ENCODE measurements around the gene NECTIN2.
"Not testable (repeated sequence)": the region's sequence is repeated elsewhere in the genome, so short reads cannot be mapped to it uniquely, and the experiment has no call there.

Gene NECTIN2

DNA sequence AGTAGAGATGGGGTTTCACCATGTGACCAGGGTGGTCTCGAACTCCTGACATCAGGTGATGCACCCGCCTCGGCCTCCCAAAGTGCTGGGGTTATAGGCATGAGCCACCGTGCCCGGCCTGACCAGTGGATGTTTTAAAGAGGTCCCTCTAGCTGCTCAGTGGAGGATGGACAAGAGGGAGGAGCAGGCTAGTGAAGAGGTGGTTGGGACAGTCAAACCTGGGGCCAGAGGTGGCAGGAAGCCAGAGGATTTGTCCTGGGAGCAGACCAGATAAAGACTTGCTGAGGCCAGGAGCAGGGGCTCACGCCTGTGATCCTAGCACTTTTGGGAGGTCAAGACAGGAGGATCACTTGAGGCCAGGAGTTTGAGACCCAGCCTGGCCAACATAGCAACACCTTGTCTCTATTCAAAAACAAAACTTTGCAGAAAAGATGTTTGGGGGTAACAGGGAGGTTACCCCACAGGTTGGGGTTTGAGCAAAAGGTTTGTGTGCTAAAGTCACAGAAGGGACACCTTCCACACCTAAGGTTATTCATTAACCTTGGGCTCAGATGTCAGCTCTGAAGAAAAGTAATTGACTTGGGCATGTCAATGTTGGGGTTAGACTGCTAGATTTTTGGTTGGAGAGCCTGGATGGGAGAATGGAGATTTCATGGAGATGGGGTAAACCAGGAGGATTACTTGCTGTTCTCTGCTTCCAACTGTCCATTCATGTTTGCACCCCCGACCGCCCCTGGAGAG, 28.2 kb upstream of the NECTIN2 start:
- no peak for DNase-seq (ENCODE audit: low read depth in 3 of 3)

DNA sequence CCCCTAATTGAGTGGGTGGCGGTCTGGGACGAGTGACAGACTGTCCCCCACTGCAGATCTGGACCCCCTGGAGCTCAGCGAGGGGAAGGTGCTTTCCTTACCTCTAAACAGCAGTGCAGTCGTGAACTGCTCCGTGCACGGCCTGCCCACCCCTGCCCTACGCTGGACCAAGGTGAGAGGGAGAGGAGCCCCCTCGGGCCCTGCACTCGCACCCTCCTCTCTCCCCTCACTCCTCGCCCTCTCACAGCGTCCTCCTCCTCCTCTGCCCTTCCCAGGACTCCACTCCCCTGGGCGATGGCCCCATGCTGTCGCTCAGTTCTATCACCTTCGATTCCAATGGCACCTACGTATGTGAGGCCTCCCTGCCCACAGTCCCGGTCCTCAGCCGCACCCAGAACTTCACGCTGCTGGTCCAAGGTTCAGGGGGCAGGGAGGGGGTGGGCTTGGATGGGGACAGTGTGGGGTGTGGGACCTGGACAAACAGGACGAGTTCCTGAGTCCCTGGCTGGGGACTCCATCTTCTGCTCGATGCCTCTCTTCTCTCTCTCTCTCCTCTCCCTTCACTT, 27.5 kb upstream of the NECTIN2 start:
- DNase-seq (ENCODE audit: low read depth in 3 of 3): no peak

DNA sequence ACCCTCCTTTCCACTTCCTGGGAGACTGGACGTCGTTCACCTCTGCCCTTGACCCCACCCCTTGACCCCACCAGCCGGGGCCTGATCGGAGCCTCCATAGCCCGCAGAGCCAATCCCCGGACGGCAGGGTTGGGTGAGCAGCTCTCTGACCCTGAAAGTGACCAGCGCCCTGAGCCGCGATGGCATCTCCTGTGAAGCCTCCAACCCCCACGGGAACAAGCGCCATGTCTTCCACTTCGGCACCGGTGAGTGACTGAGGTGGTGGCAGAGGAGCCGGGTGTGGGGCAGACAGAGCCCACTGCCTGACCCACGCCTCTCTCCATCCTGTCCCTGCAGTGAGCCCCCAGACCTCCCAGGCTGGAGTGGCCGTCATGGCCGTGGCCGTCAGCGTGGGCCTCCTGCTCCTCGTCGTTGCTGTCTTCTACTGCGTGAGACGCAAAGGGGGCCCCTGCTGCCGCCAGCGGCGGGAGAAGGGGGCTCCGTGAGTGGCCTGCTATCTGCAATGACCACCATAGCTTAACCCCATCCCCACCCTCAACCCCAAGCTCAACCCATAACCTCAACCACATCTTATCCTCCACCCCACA, 26.8 kb upstream of the NECTIN2 start:
- no peak for DNase-seq (ENCODE audit: low read depth in 3 of 3)

DNA sequence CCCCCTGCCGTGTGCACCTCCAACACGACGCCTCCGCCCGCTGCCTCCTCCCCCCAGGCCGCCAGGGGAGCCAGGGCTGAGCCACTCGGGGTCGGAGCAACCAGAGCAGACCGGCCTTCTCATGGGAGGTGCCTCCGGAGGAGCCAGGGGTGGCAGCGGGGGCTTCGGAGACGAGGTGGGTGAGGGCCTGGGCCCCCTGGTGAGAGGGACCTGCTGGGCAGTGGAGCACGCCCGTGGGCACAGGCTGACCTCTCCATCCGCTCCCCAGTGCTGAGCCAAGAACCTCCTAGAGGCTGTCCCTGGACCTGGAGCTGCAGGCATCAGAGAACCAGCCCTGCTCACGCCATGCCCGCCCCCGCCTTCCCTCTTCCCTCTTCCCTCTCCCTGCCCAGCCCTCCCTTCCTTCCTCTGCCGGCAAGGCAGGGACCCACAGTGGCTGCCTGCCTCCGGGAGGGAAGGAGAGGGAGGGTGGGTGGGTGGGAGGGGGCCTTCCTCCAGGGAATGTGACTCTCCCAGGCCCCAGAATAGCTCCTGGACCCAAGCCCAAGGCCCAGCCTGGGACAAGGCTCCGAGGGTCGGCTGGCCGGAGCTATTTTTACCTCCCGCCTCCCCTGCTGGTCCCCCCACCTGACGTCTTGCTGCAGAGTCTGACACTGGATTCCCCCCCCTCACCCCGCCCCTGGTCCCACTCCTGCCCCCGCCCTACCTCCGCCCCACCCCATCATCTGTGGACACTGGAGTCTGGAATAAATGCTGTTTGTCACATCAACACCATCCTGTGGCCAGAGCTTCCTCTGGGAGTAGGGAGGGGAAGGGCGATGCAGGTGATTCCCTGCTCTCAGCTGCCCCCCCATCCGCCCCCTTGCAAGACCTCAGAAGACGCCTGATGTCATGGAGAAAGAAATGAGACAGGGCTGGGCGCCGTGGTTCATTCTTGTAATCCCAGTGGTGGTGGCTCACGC, 25.2 kb upstream of the NECTIN2 start:
- DNase-seq (ENCODE audit: low read depth in 3 of 3): no peak

DNA sequence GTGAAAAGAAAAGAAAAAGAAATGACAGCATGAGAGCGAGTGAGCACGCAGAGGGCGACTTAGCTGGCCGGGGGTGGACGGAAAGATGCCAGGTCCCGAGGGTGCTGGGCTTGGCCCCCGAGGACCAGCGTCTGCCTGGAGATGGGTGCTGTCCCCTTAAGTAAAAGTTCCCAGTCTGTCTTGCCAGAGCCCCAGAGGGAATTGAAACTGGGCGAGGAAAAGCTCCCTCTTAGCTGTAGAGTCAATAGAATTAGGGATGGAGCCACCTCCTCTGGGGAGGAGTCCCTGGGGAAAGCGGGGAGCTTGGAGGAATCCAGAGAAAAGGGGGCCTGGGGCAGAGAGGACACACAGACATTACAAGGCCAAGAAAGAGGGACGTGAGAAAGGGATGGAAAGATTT, 23.9 kb upstream of the NECTIN2 start:
- no peak for DNase-seq (ENCODE audit: low read depth in 3 of 3)

DNA sequence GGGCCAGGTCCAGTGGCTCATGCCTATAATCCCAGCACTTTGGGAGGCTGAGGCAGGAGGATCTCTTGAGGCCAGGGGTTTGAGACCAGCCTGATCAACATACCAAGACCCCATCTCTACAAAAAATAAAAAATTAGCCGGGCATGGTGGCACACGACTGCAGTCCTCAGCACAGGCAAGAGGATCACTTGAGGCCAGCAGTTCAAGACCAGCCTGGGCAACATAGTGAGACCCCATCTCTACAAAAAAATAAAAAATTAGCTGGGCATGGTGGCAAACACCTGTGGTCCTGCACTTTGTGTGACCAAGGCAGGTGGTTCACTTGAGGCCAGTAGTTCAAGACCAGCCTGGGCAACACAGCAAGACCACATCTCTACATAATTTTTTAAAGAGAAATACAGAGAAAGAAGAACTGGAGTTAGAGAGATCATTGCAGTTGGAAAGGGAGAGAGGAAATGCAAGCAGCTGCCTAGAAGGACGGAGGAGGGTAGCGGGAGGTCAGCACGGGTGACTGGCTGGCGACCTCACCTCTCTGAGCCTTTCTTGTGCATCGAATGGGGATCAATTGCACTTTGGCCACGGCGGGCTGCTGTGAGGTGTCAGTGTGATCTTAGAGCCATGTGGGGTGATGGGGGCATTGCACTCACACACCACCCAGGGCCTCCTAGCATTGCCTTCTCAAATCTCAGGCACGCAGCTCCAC, 23.3 kb upstream of the NECTIN2 start:
- no peak for DNase-seq (ENCODE audit: low read depth in 3 of 3)

DNA sequence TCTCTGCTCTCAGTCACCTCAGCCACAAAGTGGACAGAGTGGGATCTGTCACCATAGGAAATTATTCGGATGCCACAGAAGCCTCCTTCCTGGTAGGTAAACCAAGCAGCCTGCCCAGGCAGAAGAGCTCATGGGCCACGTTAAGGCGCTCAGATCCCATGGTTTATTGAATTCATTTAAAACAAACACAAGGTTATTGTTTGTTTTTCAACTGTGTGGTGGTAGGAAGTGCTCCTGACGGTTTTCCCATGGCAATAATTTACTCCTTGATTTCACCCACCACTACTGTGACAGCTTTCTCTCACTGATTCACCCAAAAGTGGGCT, 22.8 kb upstream of the NECTIN2 start:
- DNase-seq (ENCODE audit: low read depth in 3 of 3): no peak

DNA sequence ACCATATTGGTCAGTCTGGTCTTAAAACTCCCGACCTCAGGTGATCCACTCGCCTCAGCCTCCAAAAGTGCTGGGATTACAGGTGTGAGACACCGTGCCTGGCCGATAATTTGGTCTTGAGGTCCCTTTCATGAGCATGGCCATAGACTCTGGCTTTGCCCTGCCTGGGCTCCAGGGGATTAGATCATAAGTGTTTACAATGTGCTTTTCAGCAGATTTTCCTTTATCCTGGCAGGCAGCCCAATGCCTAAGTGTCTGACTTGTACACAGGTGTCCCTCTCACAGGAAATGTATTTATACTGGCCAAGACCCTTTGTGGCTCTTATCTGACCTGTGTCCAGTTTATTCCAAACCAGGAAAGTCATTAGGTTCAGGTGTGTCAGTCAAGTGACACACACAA, 21.3 kb upstream of the NECTIN2 start:
- DNase-seq (ENCODE audit: low read depth in 3 of 3): no peak

DNA sequence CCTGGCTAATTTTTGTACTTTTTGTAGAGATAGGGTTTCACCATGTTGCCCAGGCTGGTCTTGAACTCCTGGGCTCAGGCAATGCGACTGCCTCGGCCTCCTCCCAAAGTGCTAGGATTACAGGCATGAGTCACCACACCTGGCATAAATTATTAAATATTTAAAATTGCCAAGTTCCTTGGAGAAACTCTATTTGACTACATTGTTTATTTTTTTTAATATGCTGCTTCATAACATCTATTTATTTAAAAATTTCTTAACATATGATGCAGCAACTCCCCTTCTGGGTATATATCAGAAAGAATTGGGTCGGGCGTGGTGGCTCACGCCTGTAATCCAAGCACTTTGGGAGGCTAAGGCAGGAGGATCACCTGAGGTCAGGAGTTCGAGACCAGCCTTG, 13.2 kb upstream of the NECTIN2 start:
- not testable (repeated sequence) for DNase-seq (ENCODE audit: low read depth in 3 of 3)

DNA sequence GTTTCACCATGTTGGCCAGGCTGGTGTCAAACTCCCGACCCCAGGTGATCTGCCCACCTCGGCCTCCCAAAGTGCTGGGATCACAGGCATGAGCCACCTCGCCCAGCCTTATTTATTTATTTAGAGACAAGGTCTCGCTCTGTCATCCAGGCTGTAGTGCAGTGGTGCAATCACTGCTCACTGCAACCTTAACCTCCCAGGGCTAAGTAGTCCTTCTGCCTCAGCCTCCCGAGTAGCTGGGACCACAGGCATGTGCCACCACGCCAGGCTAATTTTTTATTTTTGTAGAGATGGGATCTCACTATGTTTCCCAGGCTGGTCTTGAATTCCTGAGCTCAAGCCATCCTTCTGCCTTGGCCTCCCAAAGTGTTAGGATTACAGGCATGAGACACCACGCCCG, 11.7 kb upstream of the NECTIN2 start:
- not testable (repeated sequence) for DNase-seq (ENCODE audit: low read depth in 3 of 3)

DNA sequence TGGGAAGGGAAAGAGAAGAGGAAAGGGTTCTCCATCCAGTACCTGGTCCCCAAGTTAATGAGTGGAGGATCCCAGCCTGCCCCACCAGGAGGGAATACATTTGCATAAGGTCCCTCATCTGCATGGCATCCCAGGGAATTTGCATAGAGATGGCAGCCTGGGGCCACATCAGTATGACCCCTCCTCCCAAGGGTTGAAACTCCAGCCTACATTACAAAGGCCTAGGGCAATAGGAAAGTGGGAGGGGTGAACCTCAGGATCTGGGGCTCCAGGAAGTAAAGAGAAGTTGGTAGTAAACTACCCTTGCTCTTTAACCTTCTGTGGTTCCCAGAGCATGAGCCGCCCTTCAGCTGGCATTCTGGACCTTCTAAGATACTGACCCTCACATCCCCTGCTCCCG, 6.8 kb upstream of the NECTIN2 start:
- DNase-seq (ENCODE audit: low read depth in 3 of 3): no peak

DNA sequence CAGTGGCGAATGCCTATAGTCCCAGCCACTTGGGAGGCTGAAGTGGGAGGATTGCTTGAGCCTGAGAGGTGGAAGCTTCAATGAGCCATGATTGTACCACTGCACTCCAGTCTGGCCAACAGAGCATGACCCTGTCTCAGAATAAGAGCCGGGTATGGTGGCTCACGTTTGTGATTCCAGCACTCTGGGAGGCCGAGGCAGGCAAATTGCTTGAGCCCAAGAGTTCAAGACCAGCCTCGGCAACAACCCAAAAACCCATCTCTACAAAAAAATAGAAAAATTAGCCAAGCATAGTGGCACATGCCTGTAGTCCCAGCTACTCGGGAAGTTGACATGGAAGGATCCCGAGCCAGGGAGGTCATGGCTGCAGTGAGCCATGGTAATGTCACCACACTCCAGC, 5.3 kb upstream of the NECTIN2 start:
- no peak for DNase-seq (ENCODE audit: low read depth in 3 of 3)

DNA sequence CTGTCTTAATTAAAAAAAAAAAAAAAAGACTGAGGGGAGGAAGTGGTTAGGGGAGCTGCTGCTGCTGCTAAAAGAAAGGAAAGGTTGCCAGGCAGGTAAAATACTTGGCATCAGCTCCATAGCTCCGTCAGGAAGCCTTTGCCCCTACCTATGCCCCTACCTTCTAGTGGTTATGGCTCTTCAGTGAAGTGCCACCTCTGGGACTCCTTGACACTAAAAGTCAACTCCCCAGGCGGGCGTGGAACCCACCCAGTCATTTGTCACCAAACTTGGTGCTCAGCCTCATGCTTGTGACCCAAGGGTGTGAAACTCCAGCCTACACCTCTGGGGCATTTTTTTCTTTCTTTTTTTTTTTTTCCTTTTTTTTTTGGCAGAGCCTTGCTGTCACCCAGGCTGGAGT, 4.9 kb upstream of the NECTIN2 start:
- DNase-seq (ENCODE audit: low read depth in 3 of 3): no peak

DNA sequence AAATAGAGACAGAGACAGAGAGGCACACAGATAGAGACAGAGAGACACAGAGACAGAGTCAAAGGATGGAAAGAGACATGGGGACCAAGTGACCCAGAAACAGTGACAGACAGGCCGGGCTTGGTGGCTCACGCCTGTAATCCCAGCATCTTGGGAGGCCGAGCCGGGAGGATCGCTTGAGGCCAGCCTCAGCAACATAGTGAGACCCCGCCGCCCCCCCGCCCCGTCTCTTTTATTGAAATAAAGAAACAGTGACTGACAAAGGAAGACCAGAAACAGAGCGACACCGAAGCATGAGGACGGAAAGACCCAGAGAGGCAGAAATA, 848 bp upstream of the NECTIN2 start:
- no peak for DNase-seq (ENCODE audit: low read depth in 3 of 3)

DNA sequence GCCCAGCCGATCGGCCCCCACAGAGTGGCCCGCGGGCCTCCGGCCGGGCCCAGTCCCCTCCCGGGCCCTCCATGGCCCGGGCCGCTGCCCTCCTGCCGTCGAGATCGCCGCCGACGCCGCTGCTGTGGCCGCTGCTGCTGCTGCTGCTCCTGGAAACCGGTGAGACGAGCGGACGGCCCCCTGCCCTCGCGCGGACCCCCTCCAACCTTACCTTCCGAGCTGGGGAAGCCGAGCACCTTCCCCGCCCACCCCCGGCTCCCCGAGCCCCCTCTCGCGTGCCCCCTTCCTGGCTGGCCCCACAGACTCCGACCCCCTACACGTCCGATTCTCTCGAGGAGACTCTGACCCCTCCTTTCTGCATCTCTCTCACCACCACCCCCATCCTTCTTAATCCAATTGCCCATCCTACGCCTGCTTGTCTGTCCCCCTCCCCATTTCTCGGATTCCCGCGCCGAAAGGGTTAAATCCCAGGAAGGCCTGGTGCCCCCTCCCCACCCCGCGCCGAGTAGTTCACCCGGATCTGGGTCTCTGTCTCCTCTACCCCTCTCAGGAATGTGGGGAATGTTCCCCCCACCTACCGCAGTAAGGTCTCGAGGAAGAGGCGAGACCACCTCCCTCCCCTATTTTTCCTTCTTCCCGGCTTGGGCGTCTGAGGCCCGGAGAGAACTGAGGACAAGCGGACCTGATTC, 502 bp downstream of the NECTIN2 start:
- DNase-seq (ENCODE audit: low read depth in 3 of 3): no peak

DNA sequence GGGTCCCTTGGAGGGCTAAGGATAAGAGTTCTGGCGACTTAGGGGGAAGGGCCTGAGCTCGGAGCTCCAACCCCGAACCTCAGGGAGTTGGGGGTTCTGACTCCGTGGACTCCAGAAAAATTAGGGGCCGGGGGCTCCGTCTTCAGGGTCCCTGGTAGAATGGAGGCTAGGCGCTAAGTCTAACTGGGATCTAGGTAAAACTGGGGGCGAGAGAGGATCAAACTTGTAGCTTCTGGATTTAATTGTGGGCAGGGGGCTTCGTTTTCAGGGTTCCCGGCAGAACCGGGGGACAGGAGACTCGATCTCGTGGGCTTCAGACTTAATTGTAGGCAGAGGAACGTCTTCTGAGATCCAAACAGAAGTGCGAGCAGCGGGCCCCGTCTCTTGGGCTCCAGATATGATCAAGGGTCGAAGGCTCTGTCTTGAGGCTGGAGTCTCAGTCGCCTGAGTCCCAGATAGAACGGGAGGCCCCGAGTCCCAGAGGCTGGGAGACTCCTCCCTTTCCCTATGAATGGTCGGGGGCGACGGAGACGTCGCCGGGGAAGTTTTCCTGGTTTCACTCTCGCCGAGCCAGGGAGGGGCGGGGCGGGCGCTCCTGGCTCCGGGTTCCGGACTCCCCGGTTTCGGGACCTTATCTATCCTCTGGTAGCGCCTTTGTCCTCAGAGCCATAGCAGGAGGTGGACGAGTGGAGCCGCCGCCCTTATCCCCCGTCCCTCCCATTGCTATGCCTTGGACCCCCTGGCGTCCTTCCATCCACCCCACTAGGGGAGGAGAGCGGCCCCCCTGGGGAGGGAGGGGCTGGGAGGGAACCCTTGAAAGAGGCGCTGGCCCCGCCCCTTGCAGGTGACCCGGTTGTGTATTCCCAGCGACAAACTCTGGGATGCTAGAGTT, 1.3 kb downstream of the NECTIN2 start:
- DNase-seq (ENCODE audit: low read depth in 3 of 3): no peak

DNA sequence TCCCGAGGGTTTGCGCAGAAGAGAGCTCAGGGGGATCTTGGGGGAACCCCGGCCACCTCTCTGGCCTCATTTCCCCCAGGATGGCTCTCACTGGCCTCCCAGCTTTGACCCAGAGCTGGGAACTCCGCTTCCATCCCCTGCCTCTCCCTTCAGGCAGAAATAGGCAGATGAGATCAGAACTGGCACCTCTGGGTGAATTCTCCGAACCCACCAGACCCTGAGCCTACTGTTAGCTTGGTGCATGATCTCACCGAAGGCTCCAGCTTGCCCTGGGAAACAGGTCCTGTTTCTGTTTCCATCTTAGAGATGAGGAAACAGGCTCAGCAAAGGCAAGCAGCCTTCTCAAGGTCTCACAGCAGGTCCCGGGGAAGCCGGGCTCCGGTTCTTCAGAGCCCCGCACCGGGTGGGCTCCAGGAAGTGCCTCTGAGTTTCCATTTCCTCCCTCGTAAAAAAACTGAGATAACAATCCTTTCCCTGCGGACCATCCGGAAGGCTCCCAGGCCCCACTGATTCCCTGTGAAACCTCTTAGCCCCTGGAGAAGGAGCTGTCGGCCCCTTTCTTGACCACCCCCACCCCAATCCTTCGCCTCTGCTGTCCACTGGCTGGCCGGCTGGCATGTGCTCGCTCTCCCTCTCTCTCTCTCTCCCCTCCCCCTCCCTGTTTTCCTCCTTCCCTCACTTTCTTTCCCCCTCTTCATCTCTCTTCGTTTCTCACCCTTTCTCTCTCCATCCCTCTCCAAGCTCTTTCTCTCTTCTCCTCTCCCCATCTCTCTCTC, 2.1 kb downstream of the NECTIN2 start:
- no peak for DNase-seq (ENCODE audit: low read depth in 3 of 3)

DNA sequence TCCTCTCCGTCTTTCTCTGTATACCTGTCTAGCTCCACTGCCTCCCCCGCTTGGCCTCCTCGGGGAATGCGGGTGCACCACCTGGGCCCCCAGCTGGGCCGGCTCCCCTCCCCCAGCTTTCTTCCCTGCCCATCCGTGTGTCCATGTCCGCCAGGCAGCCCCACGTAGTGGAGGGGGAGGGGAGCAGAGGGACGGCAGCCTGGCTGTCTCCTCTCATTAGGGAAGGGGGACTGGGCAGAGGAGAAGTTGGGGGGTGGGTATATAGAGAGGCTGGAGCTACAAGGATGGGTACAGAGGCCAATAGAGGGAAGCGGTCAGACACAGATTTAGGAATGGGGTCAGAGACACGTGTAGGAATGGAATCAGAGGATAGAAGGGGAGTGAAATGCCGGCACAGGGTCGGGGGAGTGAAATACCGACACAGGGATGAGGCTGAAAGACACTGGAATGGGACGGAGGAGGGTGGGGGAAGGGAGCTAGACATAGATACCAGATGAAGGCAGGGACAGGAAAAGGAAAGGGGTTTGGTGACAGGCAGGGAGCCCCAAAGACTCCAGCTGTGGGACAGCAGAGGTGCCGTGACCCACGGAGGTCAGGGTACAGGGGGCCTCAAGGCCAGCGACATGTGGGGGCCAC, 2.8 kb downstream of the NECTIN2 start:
- no peak for DNase-seq (ENCODE audit: low read depth in 3 of 3)

DNA sequence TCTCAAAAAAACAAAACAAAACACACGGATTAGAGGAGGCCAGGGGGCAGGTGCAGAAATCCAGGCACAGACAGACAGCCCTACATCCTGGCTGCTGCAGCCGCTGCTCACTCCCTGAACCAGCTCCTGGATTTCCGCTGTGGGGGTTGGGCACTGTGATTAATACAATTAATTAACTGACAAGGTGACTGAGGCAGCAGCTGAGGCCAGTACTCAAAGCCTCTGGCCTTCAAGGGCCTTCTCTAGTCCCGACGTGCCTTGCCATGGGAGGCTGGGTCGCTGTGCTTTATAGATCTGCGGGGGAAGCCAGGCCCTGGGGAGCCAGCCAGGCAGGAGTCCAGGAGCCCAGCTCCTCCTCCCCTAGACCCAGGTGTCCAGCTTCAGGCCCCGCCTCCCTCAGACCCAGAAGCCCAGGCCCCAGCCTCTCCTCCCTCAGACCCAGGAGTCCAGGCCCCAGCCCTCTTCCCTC, 4.6 kb downstream of the NECTIN2 start:
- no peak for DNase-seq (ENCODE audit: low read depth in 3 of 3)
